B cell (primary cell): ENCODE results near the gene LSM7. TPM values are rescaled to one million over a fixed set of nuclear protein-coding genes. Genes with fewer than 3 reads are reported as not detected.

Experiments
- ATAC-seq: fragments of 200-7000 bp; cut with Tn5 transposase; one replicate; pipeline ENCODE4 v1.10.0; 2021; ENCODE audit warnings: low read depth, mild to moderate bottlenecking, moderate number of reproducible peaks, moderate library complexity
- CTCF ChIA-PET: fragments of 350-600 bp; sonication (Branson Sonifier 250); formaldehyde crosslinking; loops from one replicate; lab custom pipeline; 2021; ENCODE audit warnings: antibody characterized with exemption, inconsistent platforms; lab: Charles Lee
- POLR2A ChIA-PET: fragments of 350-600 bp; sonication (Branson Sonifier 250); formaldehyde crosslinking; loops from one replicate; lab custom pipeline; 2021; ENCODE audit warnings: antibody characterized with exemption; lab: Charles Lee
- DNase-seq: peaks from one replicate; pipeline ENCODE4 v3.0.0; 2013
- H2AFZ ChIP-seq: 2 replicates; pipeline ENCODE4 v1.6.1; 2012; ENCODE audit warnings: mild to moderate bottlenecking, low read depth, low read length; ENCODE audit not compliant: insufficient read depth, poor library complexity, severe bottlenecking
- H3K27ac ChIP-seq, 2 donors: 1 replicate in 1 of 2; 2 replicates in 1 of 2; pipeline ENCODE4 v1.5.1; 2012 to 2013; ENCODE audit warnings: low read length in 2 of 2, mild to moderate bottlenecking in 2 of 2, moderate library complexity in 1 of 2
- H3K27me3 ChIP-seq, 4 experiments: fragments of 200-600 bp in 1 of 4; sonication (generic) in 1 of 4; replicated peaks in 1 of 4; 1 replicate in 2 of 4; 2 replicates in 2 of 4; pipeline versions ENCODE4 v1.6.1 to v1.7.0; 2013 to 2016; ENCODE audit warnings: low read length in 3 of 4, mild to moderate bottlenecking in 2 of 4, mixed read lengths in 1 of 4, moderate library complexity in 1 of 4; ENCODE audit not compliant: insufficient read depth in 4 of 4, control insufficient read depth in 3 of 4; ENCODE audit errors: control extremely low read depth in 1 of 4
- H3K36me3 ChIP-seq, 2 experiments: replicated peaks in 1 of 2; 1 replicate in 1 of 2; 2 replicates in 1 of 2; pipeline versions ENCODE4 v1.6.1 to v1.7.1; 2013; ENCODE audit warnings: low read length in 1 of 2; ENCODE audit not compliant: insufficient read depth in 2 of 2, control insufficient read depth in 1 of 2; ENCODE audit errors: control extremely low read depth in 1 of 2, extremely low read depth in 1 of 2
- H3K4me1 ChIP-seq, 2 donors: fragments of 200-600 bp in 1 of 2; sonication (generic) in 1 of 2; 1 replicate in 1 of 2; 2 replicates in 1 of 2; pipeline versions ENCODE4 v1.5.1 to v1.6.1; 2013 to 2017; ENCODE audit warnings: low read length in 2 of 2; ENCODE audit not compliant: control insufficient read depth in 2 of 2, insufficient read depth in 2 of 2
- H3K4me2 ChIP-seq: replicated peaks from 2 replicates; pipeline ENCODE3; 2012; ENCODE audit warnings: mild to moderate bottlenecking, low read depth, low read length; ENCODE audit not compliant: poor library complexity, severe bottlenecking
- H3K4me3 ChIP-seq, 5 experiments: fragments of 200-600 bp in 1 of 5; sonication (generic) in 1 of 5; 1 replicate in 3 of 5; 2 replicates in 2 of 5; pipeline versions ENCODE4 v1.5.1 to v1.7.0; 2011 to 2016; ENCODE audit warnings: low read length in 4 of 5, mild to moderate bottlenecking in 4 of 5, low read depth in 2 of 5, control low read depth in 1 of 5, moderate library complexity in 1 of 5; ENCODE audit not compliant: insufficient read depth in 1 of 5; ENCODE audit errors: control extremely low read depth in 1 of 5, extremely low read depth in 1 of 5
- H3K79me2 ChIP-seq: fragments of 200-600 bp; sonication (generic); one replicate; pipeline ENCODE4 v1.6.0; 2016; ENCODE audit warnings: low read length; ENCODE audit not compliant: control insufficient read depth, insufficient read depth
- H3K9ac ChIP-seq: fragments of 200-600 bp; sonication (generic); 2 replicates; pipeline ENCODE4 v1.6.1; 2017; ENCODE audit warnings: mild to moderate bottlenecking, low read length, moderate library complexity
- H3K9me3 ChIP-seq, 3 donors: one replicate each; pipeline versions ENCODE4 v1.6.1 to v1.7.1; 2013; ENCODE audit warnings: low read length in 2 of 3; ENCODE audit not compliant: control insufficient read depth in 2 of 3, insufficient read depth in 1 of 3; ENCODE audit errors: control extremely low read depth in 1 of 3
- H4K20me1 ChIP-seq: 2 replicates; pipeline ENCODE4 v1.6.0; 2012; ENCODE audit warnings: mild to moderate bottlenecking, low read length; ENCODE audit not compliant: insufficient read depth, control insufficient read depth, poor library complexity, severe bottlenecking
- H3K27ac Mint-ChIP-seq: one replicate; pipeline ENCODE4 v1.8.0; 2021; ENCODE audit warnings: mixed read lengths
- H3K27me3 Mint-ChIP-seq: one replicate; pipeline ENCODE4 v1.8.0; 2021; ENCODE audit warnings: mixed read lengths
- H3K4me1 Mint-ChIP-seq: one replicate; pipeline ENCODE4 v1.8.0; 2021; ENCODE audit warnings: mixed read lengths
- H3K4me3 Mint-ChIP-seq: one replicate; pipeline ENCODE4 v1.8.0; 2021; ENCODE audit warnings: mixed read lengths
- H3K9me3 Mint-ChIP-seq: one replicate; pipeline ENCODE4 v1.8.0; 2022; ENCODE audit warnings: mixed read lengths; ENCODE audit not compliant: insufficient read depth
- WGBS: methylation state at CpG from one replicate; pipeline ENCODE4 v1.1.5; 2013; ENCODE audit warnings: missing lambda C conversion rate; ENCODE audit not compliant: insufficient coverage; 5-methylcytosine and 5-hydroxymethylcytosine counted together
- intact Hi-C: fragments of 100-400 bp; cut with micrococcal nuclease; formaldehyde crosslinking; loops from one replicate; pipeline ENCODE4 v1.10.0; 2022
- polyA plus RNA-seq: library from polyadenylated mRNA; depleted of rRNA; stranded (reverse); fragments of >200 nt; gene quantifications from 2 replicates; pipeline ENCODE4 v1.2.3, GENCODE V29; 2012
- total RNA-seq, 2 donors: library from RNA; stranded (reverse); fragments of 120-200 nt in 1 of 2; gene quantifications; 1 replicate in 1 of 2; 2 replicates in 1 of 2; pipeline versions ENCODE4 v1.2.3 to v1.2.4, GENCODE V29; 2013 to 2022
- TF ChIP-seq, protein P1 (sequence below): fragments of 200-600 bp; IDR thresholded peaks from one replicate; pipeline ENCODE4 v1.8.0; 2022; ENCODE audit warnings: antibody characterized with exemption, mild to moderate bottlenecking

The LSM7 gene
- total and polyA plus RNA-seq, 2 donors (not counting 1 experiment from before 2014, with no cell fraction given): 201 to 820 TPM

DNA sequence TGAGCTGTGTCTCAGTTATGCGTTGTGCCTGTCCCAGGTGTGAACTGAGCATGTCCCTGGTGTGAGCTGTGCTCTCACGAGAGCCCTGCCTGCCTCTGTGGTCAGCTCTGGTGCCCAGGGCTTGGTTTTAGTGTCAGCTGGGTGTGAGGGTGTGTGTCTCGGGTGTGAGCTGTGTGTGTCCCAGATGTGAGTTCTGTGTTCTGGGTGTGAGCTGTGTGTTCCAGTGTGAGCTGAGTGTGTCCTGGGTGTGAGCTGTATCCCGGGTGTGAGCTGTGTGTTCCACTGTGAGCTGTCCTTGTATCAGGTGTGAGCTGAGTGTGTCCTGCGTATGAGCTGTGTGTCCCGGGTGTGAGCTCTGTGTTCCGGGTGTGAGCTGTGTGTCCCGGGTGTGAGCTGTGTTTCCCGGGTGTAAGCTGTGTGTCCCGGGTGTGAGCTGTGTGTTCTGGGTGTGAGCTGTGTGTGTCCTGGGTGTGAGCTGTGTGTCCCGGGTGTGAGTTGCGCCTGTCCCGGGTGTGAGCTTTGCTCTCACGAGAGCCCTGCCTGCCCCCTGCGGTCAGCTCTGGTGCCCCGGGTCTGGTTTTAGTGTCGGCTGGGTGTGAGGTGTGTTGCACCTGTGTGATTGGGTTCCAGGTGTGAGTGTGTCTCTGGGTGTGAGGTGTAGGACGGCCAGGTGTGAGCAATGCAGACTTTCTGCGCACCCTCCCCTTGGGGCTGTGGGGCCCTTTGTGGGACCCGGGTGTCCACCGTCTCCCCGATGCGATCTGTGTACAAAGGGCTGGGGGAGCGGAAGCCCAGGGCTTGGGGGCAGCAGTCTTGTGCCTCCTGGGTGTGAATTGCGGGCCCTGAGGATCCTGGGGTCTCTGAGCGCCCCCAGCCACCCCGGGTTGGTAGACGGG is 39.3 kb downstream of the LSM7 start:
- Histone ChIP-seq H3K27me3 (no peaks in the 10 kb centered on the region), H3K4me1 (peaks cover 38 to 54% of the 10 kb centered on the region in 2 donors), H4K20me1 (peaks cover 33% of the 10 kb centered on the region), H3K36me3 (peaks cover 0 to 13% of the 10 kb centered on the region in 2 experiments), H3K9me3 (no peaks in the 10 kb centered on the region), H2AFZ (peak overlapping the region; percentile 21), H3K27ac (peak overlapping the region; percentile 75 to 81), H3K4me3 (peak overlapping the region in 4 of 5 experiments; percentile 66 to 82 (median 76)), H3K4me2 (peak overlapping the region; percentile 82), H3K79me2 (peaks cover 52% of the 10 kb centered on the region), H3K9ac (peak overlapping the region; percentile 69)
- TF ChIP-seq, protein P1, sequence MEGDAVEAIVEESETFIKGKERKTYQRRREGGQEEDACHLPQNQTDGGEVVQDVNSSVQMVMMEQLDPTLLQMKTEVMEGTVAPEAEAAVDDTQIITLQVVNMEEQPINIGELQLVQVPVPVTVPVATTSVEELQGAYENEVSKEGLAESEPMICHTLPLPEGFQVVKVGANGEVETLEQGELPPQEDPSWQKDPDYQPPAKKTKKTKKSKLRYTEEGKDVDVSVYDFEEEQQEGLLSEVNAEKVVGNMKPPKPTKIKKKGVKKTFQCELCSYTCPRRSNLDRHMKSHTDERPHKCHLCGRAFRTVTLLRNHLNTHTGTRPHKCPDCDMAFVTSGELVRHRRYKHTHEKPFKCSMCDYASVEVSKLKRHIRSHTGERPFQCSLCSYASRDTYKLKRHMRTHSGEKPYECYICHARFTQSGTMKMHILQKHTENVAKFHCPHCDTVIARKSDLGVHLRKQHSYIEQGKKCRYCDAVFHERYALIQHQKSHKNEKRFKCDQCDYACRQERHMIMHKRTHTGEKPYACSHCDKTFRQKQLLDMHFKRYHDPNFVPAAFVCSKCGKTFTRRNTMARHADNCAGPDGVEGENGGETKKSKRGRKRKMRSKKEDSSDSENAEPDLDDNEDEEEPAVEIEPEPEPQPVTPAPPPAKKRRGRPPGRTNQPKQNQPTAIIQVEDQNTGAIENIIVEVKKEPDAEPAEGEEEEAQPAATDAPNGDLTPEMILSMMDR: no peak
- Mint-ChIP-seq H3K4me1 (peaks cover 44% of the 10 kb centered on the region), H3K9me3 (no peaks in the 10 kb centered on the region), H3K27me3 (no peaks in the 10 kb centered on the region), H3K27ac (peak overlapping the region; percentile 87), H3K4me3 (peak overlapping the region; percentile 97)
- ChIA-PET POLR2A (interaction anchor here (0.5 to 3.4 kb wide), 20 partner anchors 9 to 439 kb away, joined by 3 to 65 read pairs (median 5); partner anchors contain the start of genes LSM7 and SPPL2B), CTCF (interaction anchor here (0.6 to 3.2 kb wide), 22 partner anchors 10 to 329 kb away, joined by 3 to 30 read pairs (median 4); partner anchors contain the start of gene PLEKHJ1)
- peak; percentile 31 for ATAC-seq
- DNase-seq: peak; percentile 71
- intact Hi-C loops: loop anchor here (1.0 to 5.0 kb wide), 3 partner anchors 14 to 43 kb away; no protein-coding TSS in a partner anchor
- WGBS: 23% methylated on average over 28 of the region's 28 CpGs
